A549 (cell line): ENCODE measurements around the gene FCGR3B. TPM values are rescaled to one million over a fixed set of nuclear protein-coding genes. Genes with fewer than 3 reads are reported as not detected.
A peak's percentile ranks its signal among the peaks of the same experiment; 100 is the strongest.
"Not testable (repeated sequence)": the region's sequence is repeated elsewhere in the genome, so short reads cannot be mapped to it uniquely, and the experiment has no call there.

Source experiments
- ATAC-seq, 2 experiments: fragments of 200-7000 bp in 1 of 2; fragments of >200 bp in 1 of 2; cut with Nextera tagmentation in 1 of 2; cut with Tn5 transposase in 1 of 2; 3 replicates each; pipeline versions ENCODE4 v1.8.0 to v1.9.1; 2018 to 2020; ENCODE audit warnings: mild to moderate bottlenecking in 1 of 2, moderate library complexity in 1 of 2
- CTCF ChIA-PET: fragments of 300-600 bp; sonication (Branson Sonifier 250); formaldehyde crosslinking; extraction: SDS; loops from one replicate; lab custom pipeline; 2021; ENCODE audit warnings: antibody characterized with exemption, inconsistent platforms; lab: Yijun Ruan, JAX
- POLR2A ChIA-PET: fragments of 350-600 bp; formaldehyde crosslinking; extraction: SDS; loops from one replicate; lab custom pipeline; 2021; ENCODE audit warnings: antibody characterized with exemption, inconsistent platforms; lab: Yijun Ruan, JAX
- DNase-seq, 2 experiments: peaks; one replicate each; pipeline versions ENCODE4 v3.0.0 to v3.0.0-alpha.2; 2011 to 2016; ENCODE audit warnings: low read depth in 1 of 2, low spot score in 1 of 2
- FAIRE-seq: peaks from 2 replicates; lab custom pipeline; 2011; peaks lifted over from hg19 to GRCh38; lab: Jason Lieb, UNC
- H3K27ac ChIP-seq, 2 experiments: fragments of >200 bp; sonication (Bioruptor Twin); formaldehyde crosslinking; 3 replicates each; pipeline ENCODE4 v1.5.1; 2016 to 2017
- H3K4me1 ChIP-seq: fragments of >200 bp; sonication (Bioruptor Twin); formaldehyde crosslinking; 3 replicates; pipeline ENCODE4 v1.6.1; 2016
- H3K4me2 ChIP-seq: fragments of >200 bp; sonication (Bioruptor Twin); formaldehyde crosslinking; 3 replicates; pipeline ENCODE4 v1.6.1; 2016
- H3K4me3 ChIP-seq: fragments of >200 bp; sonication (Bioruptor Twin); formaldehyde crosslinking; 3 replicates; pipeline ENCODE4 v1.5.1; 2016
- H3K9me3 ChIP-seq: fragments of >200 bp; sonication (Bioruptor Twin); formaldehyde crosslinking; 3 replicates; pipeline ENCODE4 v1.6.1; 2016
- MAFK ChIP-seq: fragments of 450-650 bp; IDR thresholded peaks from 2 replicates; pipeline ENCODE4 v1.6.1; 2014; ENCODE audit not compliant: partially characterized antibody
- WGBS: methylation state at CpG from one replicate; pipeline ENCODE4 v1.1.6; 2017; ENCODE audit errors: missing lambda C conversion rate; 5-methylcytosine and 5-hydroxymethylcytosine counted together
- polyA plus RNA-seq, 4 experiments: library from polyadenylated mRNA; depleted of rRNA in 3 of 4; stranded (reverse); fragments of >200 nt; fragmentation: RNase III in 1 of 4; extraction: RNeasy Plus Mini Kit Qiagen cat#74134 plus additional on column Dnase treatment in 1 of 4; gene quantifications; 2 replicates in 3 of 4; 3 replicates in 1 of 4; pipeline ENCODE4 v1.2.3, GENCODE V29; 2011 to 2017

Gene FCGR3B
- polyA plus RNA-seq, 2 of the 4 experiments (the other 2 are of a cell fraction), result not detected

- FAIRE-seq, H3K4me3 ChIP-seq, H3K4me1 ChIP-seq, CTCF ChIA-PET, H3K27ac ChIP-seq, H3K4me2 ChIP-seq, ATAC-seq, DNase-seq, POLR2A ChIA-PET, H3K9me3 ChIP-seq: not testable (repeated sequence)
- WGBS, result 39% methylated on average over 2 of the region's 6 CpGs
Observed at GRCh38 chr1:161638251-161638993, 7.4 kb upstream of the FCGR3B start.

DNA sequence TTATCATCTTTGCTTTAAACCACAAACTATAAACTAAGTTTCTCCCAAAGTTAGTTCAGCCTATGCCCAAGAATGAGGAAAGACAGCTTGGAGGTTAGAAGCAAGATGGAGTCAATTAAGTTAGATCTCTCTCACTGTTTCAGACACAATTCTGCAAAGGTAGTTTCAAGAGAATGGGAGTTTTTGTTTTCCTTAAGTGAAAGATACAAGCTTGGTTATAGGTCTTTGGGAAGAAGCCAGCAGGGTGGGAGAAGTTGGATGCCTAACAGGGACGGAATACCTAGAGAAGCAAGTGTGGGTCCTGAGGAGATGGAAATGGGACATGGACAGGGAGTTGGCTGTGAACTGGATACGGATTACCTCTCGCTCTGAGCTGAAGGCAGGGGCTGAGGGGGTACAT, 6.0 kb upstream of the FCGR3B start:
- CTCF ChIA-PET, ATAC-seq: not testable (repeated sequence)
- WGBS, result 64% methylated on average over 3 of the region's 3 CpGs

DNA sequence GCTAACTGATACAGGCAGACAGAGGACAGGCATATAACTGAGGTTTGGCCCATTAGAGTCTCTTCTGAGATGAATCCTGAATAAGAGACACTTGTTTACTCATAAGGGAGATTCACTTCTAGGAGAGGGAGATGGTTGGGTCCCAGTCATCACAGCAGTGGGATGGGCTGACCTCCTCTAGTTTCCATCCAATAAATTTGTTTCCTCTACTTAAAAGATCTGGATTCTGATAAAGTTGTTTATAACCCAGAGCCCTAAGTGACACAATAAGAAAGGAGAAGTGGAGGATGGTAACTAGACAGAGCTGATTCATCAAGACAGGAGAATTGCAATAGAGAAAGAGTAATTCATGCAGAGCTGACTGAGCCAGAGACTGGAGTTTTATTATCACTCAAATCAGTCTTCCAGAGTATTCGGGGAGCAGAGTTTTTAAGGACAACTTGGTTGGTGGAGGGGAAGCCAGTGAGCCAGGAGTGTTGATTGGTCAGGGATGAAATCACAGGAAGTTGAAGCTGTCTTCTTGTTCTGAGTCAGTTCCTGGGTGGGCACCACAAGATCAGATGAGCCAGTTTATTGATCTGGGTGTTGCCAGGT, 5.3 kb upstream of the FCGR3B start:
- H3K4me2 ChIP-seq, H3K4me3 ChIP-seq, H3K4me1 ChIP-seq, POLR2A ChIA-PET, DNase-seq, FAIRE-seq, ATAC-seq, H3K27ac ChIP-seq, CTCF ChIA-PET, H3K9me3 ChIP-seq: not testable (repeated sequence)
- no CpG with 5 or more reads among the region's 1 CpG for WGBS

More for the DNA sequence above, 6.0 kb upstream of the FCGR3B start:
- FAIRE-seq, H3K9me3 ChIP-seq, H3K4me2 ChIP-seq, H3K27ac ChIP-seq, H3K4me3 ChIP-seq, POLR2A ChIA-PET, H3K4me1 ChIP-seq, DNase-seq: not testable (repeated sequence)

- POLR2A ChIA-PET, CTCF ChIA-PET, H3K27ac ChIP-seq, ATAC-seq, H3K4me2 ChIP-seq, H3K4me1 ChIP-seq, FAIRE-seq, DNase-seq, H3K4me3 ChIP-seq, H3K9me3 ChIP-seq: not testable (repeated sequence)
- WGBS, result 80% methylated on average over 1 of the region's 2 CpGs
- TF ChIP-seq MAFK, result peak; percentile 7
Observed at GRCh38 chr1:161634993-161635392, 4.0 kb upstream of the FCGR3B start.

DNA sequence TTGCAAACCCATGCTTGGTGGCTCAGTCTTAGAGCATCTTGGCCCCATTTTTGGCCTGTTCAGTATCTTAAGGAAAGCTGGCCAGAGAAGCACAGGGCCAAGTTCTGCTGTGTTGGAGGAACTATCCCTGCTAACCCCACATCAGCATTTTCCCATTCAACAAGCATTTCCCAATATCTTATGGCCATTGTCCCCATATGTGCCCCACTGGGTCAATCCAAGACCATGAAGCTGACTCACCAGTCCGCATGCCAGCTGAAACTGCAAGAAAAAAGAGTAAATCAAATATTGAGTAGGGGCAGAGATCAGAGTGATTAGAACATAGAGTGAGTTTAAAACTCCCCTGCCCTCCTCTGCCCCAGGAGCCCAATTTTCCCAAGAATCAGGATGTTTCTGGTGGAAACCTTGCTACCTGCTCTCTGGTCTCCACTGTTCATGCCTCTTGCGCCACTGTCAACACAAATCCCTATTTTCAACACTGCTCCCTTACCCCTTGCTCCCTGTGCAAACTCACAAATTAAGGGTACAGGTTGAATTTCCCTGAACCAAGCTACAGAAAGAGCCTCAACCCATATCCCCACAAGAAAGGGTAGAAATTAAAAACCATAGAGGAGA, 741 bp downstream of the FCGR3B start:
- H3K4me1 ChIP-seq, DNase-seq, H3K4me2 ChIP-seq, ATAC-seq, H3K27ac ChIP-seq, POLR2A ChIA-PET, CTCF ChIA-PET, H3K9me3 ChIP-seq, H3K4me3 ChIP-seq, FAIRE-seq: not testable (repeated sequence)
- 78% methylated on average over 1 of the region's 2 CpGs for WGBS

GRCh38 chr1:161626445-161627146, 4.4 kb downstream of the FCGR3B start:
- ATAC-seq, DNase-seq, H3K4me2 ChIP-seq, H3K4me1 ChIP-seq, FAIRE-seq, H3K9me3 ChIP-seq, POLR2A ChIA-PET, H3K4me3 ChIP-seq, CTCF ChIA-PET, H3K27ac ChIP-seq: not testable (repeated sequence)
- WGBS, result 71% methylated on average over 9 of the region's 10 CpGs

DNA sequence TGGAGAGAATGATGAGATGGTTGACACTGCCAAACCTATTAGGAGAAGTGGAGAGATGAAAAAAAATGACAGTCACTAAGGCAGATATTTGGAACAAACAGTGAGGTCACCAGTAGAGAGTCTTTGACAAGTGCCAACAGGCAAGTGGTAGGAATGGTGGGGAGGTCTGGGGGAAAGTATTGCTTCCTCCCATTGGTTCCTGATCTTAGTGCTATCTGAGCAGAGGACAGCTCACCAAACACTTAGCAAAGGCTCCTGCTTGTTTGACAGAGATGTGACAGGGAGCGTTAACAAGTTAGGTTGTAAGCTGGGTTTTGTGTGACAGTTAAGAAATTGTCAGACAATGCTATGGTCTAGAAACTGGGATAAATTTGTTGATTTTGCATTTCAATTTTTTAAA, 6.4 kb downstream of the FCGR3B start:
- H3K4me3 ChIP-seq, H3K9me3 ChIP-seq, DNase-seq, H3K27ac ChIP-seq, CTCF ChIA-PET, H3K4me2 ChIP-seq, ATAC-seq, POLR2A ChIA-PET, H3K4me1 ChIP-seq, FAIRE-seq: not testable (repeated sequence)
- WGBS, result 100% methylated on average over 1 of the region's 1 CpG

DNA sequence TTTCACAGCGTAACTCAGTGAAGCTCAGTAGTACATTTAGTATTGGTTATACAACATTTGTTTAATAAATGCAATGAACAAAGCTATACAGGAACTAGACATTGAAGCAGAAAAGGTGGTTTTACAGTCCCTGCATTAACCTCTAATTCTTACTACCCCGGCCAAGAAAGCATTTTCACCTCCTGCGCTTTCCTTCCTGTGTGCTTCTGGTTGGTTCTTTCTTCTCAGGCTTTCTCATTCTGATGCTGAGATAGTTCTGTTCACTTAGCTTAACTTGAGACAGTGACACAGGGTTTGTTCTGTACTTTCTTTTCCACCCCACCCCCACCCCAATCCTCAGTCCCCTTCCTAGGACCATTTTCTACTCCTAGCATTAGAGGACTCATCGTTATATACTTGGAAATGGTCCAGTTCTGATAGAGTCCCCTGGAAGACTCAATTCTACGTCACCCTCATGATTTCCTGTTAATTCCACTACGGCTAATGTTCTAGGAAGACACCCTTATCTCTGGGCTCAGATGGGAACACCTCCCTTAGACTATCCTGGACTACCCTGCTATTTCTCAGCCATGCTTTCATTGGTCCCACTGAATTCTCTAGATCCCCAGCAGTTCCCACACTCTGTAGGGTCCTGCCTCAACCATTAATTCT, 7.5 kb downstream of the FCGR3B start:
- DNase-seq, H3K9me3 ChIP-seq, ATAC-seq, POLR2A ChIA-PET, H3K4me1 ChIP-seq, H3K4me2 ChIP-seq, H3K27ac ChIP-seq, H3K4me3 ChIP-seq, FAIRE-seq, CTCF ChIA-PET: not testable (repeated sequence)
- 58% methylated on average over 6 of the region's 6 CpGs for WGBS

- FAIRE-seq, H3K4me1 ChIP-seq, DNase-seq, H3K9me3 ChIP-seq, H3K27ac ChIP-seq, CTCF ChIA-PET, POLR2A ChIA-PET: not testable (repeated sequence)
- WGBS, result 61% methylated on average over 8 of the region's 8 CpGs
- peak; percentile 36 to 44; a peak in 4 of 6 replicates for ATAC-seq
- H3K4me2 ChIP-seq, result peak overlapping the region; percentile 65
- peak overlapping the region; percentile 61 for H3K4me3 ChIP-seq
Observed at GRCh38 chr1:161622054-161622453, 8.9 kb downstream of the FCGR3B start.
